GM18907 (cell line): ENCODE results near the gene DGAT2.
A peak's percentile ranks its signal among the peaks of the same experiment; 100 is the strongest.

Source experiments
- ATAC-seq: cut with Tn5 transposase; IDR thresholded peaks from one replicate; pipeline ENCODE4 v1.9.1; 2021; ENCODE audit warnings: mild to moderate bottlenecking, moderate library complexity; ENCODE audit not compliant: unreplicated experiment

The DGAT2 gene

GRCh38 chr11:75777461-75778110 lies 9.0 kb downstream of the DGAT2 start:
- no peak for ATAC-seq

GRCh38 chr11:75778962-75779361 lies 10.4 kb downstream of the DGAT2 start:
- no peak for ATAC-seq

GRCh38 chr11:75779960-75780359 lies 11.4 kb downstream of the DGAT2 start:
- no peak for ATAC-seq

GRCh38 chr11:75780888-75781287 lies 12.3 kb downstream of the DGAT2 start:
- no peak for ATAC-seq

- ATAC-seq = no peak
Observed at GRCh38 chr11:75781296-75781695, 12.7 kb downstream of the DGAT2 start.

GRCh38 chr11:75781831-75782230 lies 13.3 kb downstream of the DGAT2 start:
- no peak for ATAC-seq

GRCh38 chr11:75782540-75783263 lies 14.1 kb downstream of the DGAT2 start:
- no peak for ATAC-seq

GRCh38 chr11:75783416-75784084 lies 15.0 kb downstream of the DGAT2 start:
- no peak for ATAC-seq

- ATAC-seq = no peak
Observed at GRCh38 chr11:75784085-75784478, 15.5 kb downstream of the DGAT2 start.

GRCh38 chr11:75784506-75784905 lies 15.9 kb downstream of the DGAT2 start:
- no peak for ATAC-seq

GRCh38 chr11:75785187-75785586 lies 16.6 kb downstream of the DGAT2 start:
- no peak for ATAC-seq

- ATAC-seq = peak; percentile 75
Observed at GRCh38 chr11:75786101-75786736, 17.6 kb downstream of the DGAT2 start.

- ATAC-seq = no peak
Observed at GRCh38 chr11:75789521-75789920, 20.9 kb downstream of the DGAT2 start.

- ATAC-seq = no peak
Observed at GRCh38 chr11:75790986-75791385, 22.4 kb downstream of the DGAT2 start.

- ATAC-seq = no peak
Observed at GRCh38 chr11:75792127-75792731, 23.7 kb downstream of the DGAT2 start.

GRCh38 chr11:75792997-75793800 lies 24.6 kb downstream of the DGAT2 start:
- no peak for ATAC-seq

GRCh38 chr11:75793966-75794365 lies 25.4 kb downstream of the DGAT2 start:
- no peak for ATAC-seq

- no peak for ATAC-seq
Observed at GRCh38 chr11:75795276-75796090, 26.9 kb downstream of the DGAT2 start.

GRCh38 chr11:75796091-75796435 lies 27.5 kb downstream of the DGAT2 start:
- no peak for ATAC-seq

GRCh38 chr11:75797116-75797515 lies 28.5 kb downstream of the DGAT2 start:
- no peak for ATAC-seq
